K562 (cell line): ENCODE results near the gene MARK4. TPM values are rescaled to one million over a fixed set of nuclear protein-coding genes. Genes with fewer than 3 reads are reported as not detected.
A peak's percentile ranks its signal among the peaks of the same experiment; 100 is the strongest.

Source experiments
- ATAC-seq: fragments of 200-7000 bp; cut with Tn5 transposase; 3 replicates; pipeline ENCODE4 v1.9.1; 2020; ENCODE audit warnings: moderate library complexity
- BruUV-seq: library from RNA; stranded (reverse); fragments of 400-500 nt; replicated peaks from 2 replicates; lab custom pipeline; 2021; lab: Mats Ljungman, UMichigan
- CTCF ChIA-PET: fragments of 300-600 bp; formaldehyde crosslinking; extraction: SDS; loops from one replicate; lab custom pipeline; 2021; ENCODE audit warnings: low intra/inter-chr PET ratio; lab: Yijun Ruan, JAX
- POLR2A ChIA-PET: fragments of 300-600, 350-650 bp; sonication (Branson Sonifier 250); formaldehyde crosslinking; extraction: SDS; loops from one replicate; lab custom pipeline; 2021; ENCODE audit warnings: antibody characterized with exemption, inconsistent platforms; lab: Yijun Ruan, JAX
- DNase-seq, 4 experiments: peaks; one replicate each; pipeline versions ENCODE4 v3.0.0 to v3.0.0-alpha.2; 2011 to 2018; ENCODE audit warnings: low spot score in 3 of 4, mixed read lengths in 3 of 4; ENCODE audit errors: extremely low read depth in 1 of 4
- FAIRE-seq: peaks from 2 replicates; lab custom pipeline; 2011; peaks lifted over from hg19 to GRCh38; lab: Jason Lieb, UNC
- H2AFZ ChIP-seq: 2 replicates; pipeline ENCODE4 v1.6.0; 2011; ENCODE audit warnings: low read depth, low read length, control low read depth, inconsistent platforms
- H3K27ac ChIP-seq: fragments of 200-600 bp; 3 replicates; pipeline ENCODE4 v1.8.0; 2011; ENCODE audit warnings: low read depth, mild to moderate bottlenecking, control low read depth, inconsistent platforms, low read length, moderate library complexity, mixed read lengths; ENCODE audit errors: extremely low read depth
- H3K27me3 ChIP-seq, 2 experiments: fragments of 300-600 bp in 1 of 2; 2 replicates in 1 of 2; 3 replicates in 1 of 2; pipeline versions ENCODE4 v1.6.0 to v1.8.0; 2011; ENCODE audit warnings: inconsistent platforms in 2 of 2, low read length in 2 of 2, mild to moderate bottlenecking in 1 of 2, mixed read lengths in 1 of 2, moderate library complexity in 1 of 2; ENCODE audit not compliant: control insufficient read depth in 2 of 2, insufficient read depth in 2 of 2
- H3K36me3 ChIP-seq: fragments of 300-600 bp; 3 replicates; pipeline ENCODE4 v1.8.0; 2011; ENCODE audit warnings: mild to moderate bottlenecking, low read length, inconsistent platforms; ENCODE audit not compliant: control insufficient read depth, insufficient read depth
- H3K4me1 ChIP-seq, 2 experiments: fragments of 200-600 bp in 1 of 2; replicated peaks in 1 of 2; 2 replicates in 1 of 2; 3 replicates in 1 of 2; pipeline versions ENCODE4 v1.5.1 to v1.8.0; 2011; ENCODE audit warnings: inconsistent platforms in 2 of 2, low read length in 2 of 2, mild to moderate bottlenecking in 1 of 2, mixed read lengths in 1 of 2, moderate library complexity in 1 of 2; ENCODE audit not compliant: control insufficient read depth in 2 of 2, insufficient read depth in 2 of 2
- H3K4me2 ChIP-seq: 2 replicates; pipeline ENCODE4 v1.6.1; 2011; ENCODE audit warnings: low read length, control low read depth, inconsistent platforms, mixed read lengths; ENCODE audit not compliant: insufficient read depth
- H3K4me3 ChIP-seq: fragments of 200-600 bp; sonication (generic), shearing (Covaris generic); 2 replicates; pipeline ENCODE4 v1.5.1; 2016; ENCODE audit warnings: control low read depth, inconsistent platforms
- H3K79me2 ChIP-seq: fragments of 200-600 bp; 3 replicates; pipeline ENCODE4 v1.8.0; 2011; ENCODE audit warnings: low read length, inconsistent platforms; ENCODE audit not compliant: control insufficient read depth, insufficient read depth
- H3K9ac ChIP-seq, 2 experiments: 2 replicates each; pipeline versions ENCODE4 v1.6.0 to v1.6.1; 2011; ENCODE audit warnings: low read depth in 2 of 2, low read length in 2 of 2, control low read depth in 1 of 2, inconsistent platforms in 1 of 2, mild to moderate bottlenecking in 1 of 2, mixed read lengths in 1 of 2; ENCODE audit not compliant: insufficient read depth in 1 of 2
- H3K9me1 ChIP-seq: one replicate; pipeline ENCODE4 v1.6.0; 2011; ENCODE audit warnings: inconsistent platforms, mild to moderate bottlenecking, low read length, moderate library complexity; ENCODE audit not compliant: control insufficient read depth, insufficient read depth
- H3K9me3 ChIP-seq: replicated peaks from 2 replicates; pipeline ENCODE4 v1.5.1; 2011; ENCODE audit warnings: low read depth, low read length, inconsistent platforms; ENCODE audit not compliant: control insufficient read depth, insufficient read depth
- H4K20me1 ChIP-seq: replicated peaks from 2 replicates; pipeline ENCODE4 v1.6.1; 2011; ENCODE audit warnings: low read length, inconsistent platforms, mixed read lengths; ENCODE audit not compliant: control insufficient read depth, insufficient read depth
- ETV5 ChIP-seq: sonication (generic); formaldehyde crosslinking; IDR thresholded peaks from 2 replicates; pipeline ENCODE4 v1.4.0; 2020; ENCODE audit warnings: low read depth, mild to moderate bottlenecking, missing genetic modification reagents
- NFATC3 ChIP-seq: fragments of 450-650 bp; IDR thresholded peaks from 2 replicates; pipeline ENCODE4 v1.6.1; 2017; ENCODE audit warnings: mild to moderate bottlenecking
- PCBP1 ChIP-seq: fragments of 200-400 bp; formaldehyde crosslinking; IDR thresholded peaks from 2 replicates; pipeline ENCODE4 v1.6.1; 2018; ENCODE audit warnings: mild to moderate bottlenecking, low read depth, low read length; ENCODE audit not compliant: poor library complexity, severe bottlenecking
- POU5F1 ChIP-seq: fragments of 150-350 bp; IDR thresholded peaks from 2 replicates; pipeline ENCODE4 v1.6.1; 2014; ENCODE audit warnings: borderline replicate concordance, low read length, low read depth, mild to moderate bottlenecking; ENCODE audit not compliant: partially characterized antibody
- RBM34 ChIP-seq: fragments of 200-400 bp; formaldehyde crosslinking; IDR thresholded peaks from 2 replicates; pipeline ENCODE4 v1.6.1; 2018; ENCODE audit warnings: low read length, borderline replicate concordance; ENCODE audit not compliant: insufficient read depth
- SP2 ChIP-seq: IDR thresholded peaks from 2 replicates; pipeline ENCODE4 v1.6.1; 2011; ENCODE audit warnings: mild to moderate bottlenecking, low read depth, low read length, moderate library complexity; ENCODE audit not compliant: poor library complexity, severe bottlenecking; ENCODE audit errors: extremely low read depth
- SPI1 ChIP-seq: IDR thresholded peaks from 2 replicates; pipeline ENCODE4 v1.6.1; 2011; ENCODE audit warnings: low read depth, low read length, control low read depth, borderline replicate concordance
- TCFL5 ChIP-seq: fragments of 250-450 bp; sonication (Bioruptor Pico); conservative IDR thresholded peaks from 2 replicates; pipeline ENCODE4 v1.6.1; 2021; ENCODE audit warnings: mild to moderate bottlenecking, moderate library complexity, matching md5 sums
- ZNF263 ChIP-seq: sonication (generic); formaldehyde crosslinking; IDR thresholded peaks from 2 replicates; pipeline ENCODE4 v1.8.0; 2022; ENCODE audit warnings: mild to moderate bottlenecking, missing genetic modification reagents, borderline replicate concordance
- WGBS: fragments of 100-300 bp; shearing (Covaris generic); methylation state at CpG from one replicate; pipeline ENCODE4 v1.1.6; 2016; ENCODE audit warnings: low coverage, mixed read lengths; ENCODE audit not compliant: insufficient coverage; ENCODE audit errors: missing lambda C conversion rate; 5-methylcytosine and 5-hydroxymethylcytosine counted together
- in situ Hi-C: fragments of 300-500 bp; cut with MboI; formaldehyde crosslinking; loops from 4 replicates; pipeline ENCODE4 v1.15.0; 2018; ENCODE audit warnings: inconsistent platforms, mixed read lengths
- intact Hi-C: fragments of 100-400 bp; cut with micrococcal nuclease; formaldehyde crosslinking; loops from 2 replicates; pipeline ENCODE4 v1.14.2; 2022
- polyA plus RNA-seq, 8 experiments: library from polyadenylated mRNA; depleted of rRNA in 4 of 8; stranded (reverse) in 5 of 8; unstranded in 3 of 8; fragments of >200 nt; fragmentation: Nextera tagmentation in 2 of 8; fragmentation: Illumina TruSeq in 1 of 8; extraction: Ambion mirVana in 2 of 8; extraction: Trizol in 1 of 8; gene quantifications; 2 replicates each; pipeline versions ENCODE4 v1.2.1 to v1.2.3, GENCODE V29; 2011 to 2014; ENCODE audit warnings: inconsistent platforms in 1 of 8, missing spikeins in 1 of 8
- total RNA-seq, 7 experiments: library from RNA; depleted of rRNA in 6 of 7; stranded (reverse); fragments of >200 nt in 6 of 7; fragmentation: Illumina TruSeq in 2 of 7; extraction: Trizol in 2 of 7; gene quantifications; 2 replicates each; pipeline versions ENCODE4 v1.2.1 to v1.2.3, GENCODE V29; 2011 to 2021; ENCODE audit warnings: low replicate concordance in 1 of 7
- TF ChIP-seq, protein P1 (sequence below): sonication (generic); formaldehyde crosslinking; IDR thresholded peaks from 2 replicates; pipeline ENCODE4 v1.8.0; 2022; ENCODE audit warnings: mild to moderate bottlenecking, missing genetic modification reagents
- TF ChIP-seq, protein P2 (sequence below): IDR thresholded peaks from 2 replicates; pipeline ENCODE4 v1.6.1; 2014; ENCODE audit warnings: antibody characterized with exemption

MARK4 gene
- total and polyA plus RNA-seq, 9 of the 15 experiments (the other 6 are each of a cell fraction or from before 2014, with no cell fraction given) = 0.52 to 29.4 (median 8.6) TPM

DNA sequence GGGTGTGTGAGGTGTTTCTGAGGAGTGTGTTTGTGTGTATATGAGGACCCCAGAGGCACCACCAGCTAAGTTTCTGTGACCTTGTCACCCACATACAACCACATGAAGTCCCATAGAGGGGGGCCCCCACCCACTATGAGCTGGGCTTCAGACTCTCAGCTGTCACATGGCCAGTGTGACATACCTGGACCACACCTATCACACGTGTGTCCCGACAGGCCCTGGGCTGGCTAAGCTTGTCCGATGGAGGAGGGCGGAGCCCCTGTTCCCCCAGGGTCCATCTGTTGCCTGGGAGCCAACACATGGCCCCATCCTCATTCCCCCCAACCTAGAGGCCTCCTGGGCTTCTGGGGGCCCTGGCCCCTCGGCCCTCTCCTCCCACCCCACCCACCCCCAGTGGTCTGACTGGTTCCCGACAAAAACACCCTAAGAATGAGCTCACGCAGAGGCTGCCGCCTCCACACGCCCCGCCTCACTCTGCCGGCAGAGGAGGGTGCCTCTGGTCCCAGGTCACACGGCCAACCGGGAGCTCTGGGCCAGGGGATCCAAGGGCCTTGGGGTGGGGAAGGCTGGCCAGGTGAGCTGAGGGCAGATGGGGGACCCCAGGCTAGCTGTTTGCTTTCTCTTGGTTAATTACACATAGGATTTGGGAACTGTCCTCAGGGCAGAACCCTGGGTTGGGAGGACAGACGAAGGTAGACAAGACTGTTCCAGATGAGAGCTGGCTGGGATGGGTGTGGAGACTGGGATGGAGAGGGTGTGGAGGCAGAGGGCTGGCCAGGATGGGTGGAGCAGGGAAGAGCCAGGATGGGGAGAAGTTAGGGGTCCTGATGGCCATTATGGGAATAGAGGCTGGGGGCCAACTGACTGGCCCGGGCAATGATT, 93.8 kb downstream of the MARK4 start:
- H3K9me3 ChIP-seq = no peaks in the 10 kb centered on the region
- peaks cover 2% of the 10 kb centered on the region; the same call in 1 of the 2 replicates for H4K20me1 ChIP-seq
- ATAC-seq = no peak
- no peak for TF ChIP-seq SPI1
- TF ChIP-seq PCBP1 = no peak
- no peak for TF ChIP-seq ETV5
- TF ChIP-seq, protein P1, sequence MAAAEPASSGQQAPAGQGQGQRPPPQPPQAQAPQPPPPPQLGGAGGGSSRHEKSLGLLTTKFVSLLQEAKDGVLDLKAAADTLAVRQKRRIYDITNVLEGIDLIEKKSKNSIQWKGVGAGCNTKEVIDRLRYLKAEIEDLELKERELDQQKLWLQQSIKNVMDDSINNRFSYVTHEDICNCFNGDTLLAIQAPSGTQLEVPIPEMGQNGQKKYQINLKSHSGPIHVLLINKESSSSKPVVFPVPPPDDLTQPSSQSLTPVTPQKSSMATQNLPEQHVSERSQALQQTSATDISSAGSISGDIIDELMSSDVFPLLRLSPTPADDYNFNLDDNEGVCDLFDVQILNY (CRISPR knock-in tag) = no peak
- TF ChIP-seq RBM34 = no peak
- TF ChIP-seq, protein P2, sequence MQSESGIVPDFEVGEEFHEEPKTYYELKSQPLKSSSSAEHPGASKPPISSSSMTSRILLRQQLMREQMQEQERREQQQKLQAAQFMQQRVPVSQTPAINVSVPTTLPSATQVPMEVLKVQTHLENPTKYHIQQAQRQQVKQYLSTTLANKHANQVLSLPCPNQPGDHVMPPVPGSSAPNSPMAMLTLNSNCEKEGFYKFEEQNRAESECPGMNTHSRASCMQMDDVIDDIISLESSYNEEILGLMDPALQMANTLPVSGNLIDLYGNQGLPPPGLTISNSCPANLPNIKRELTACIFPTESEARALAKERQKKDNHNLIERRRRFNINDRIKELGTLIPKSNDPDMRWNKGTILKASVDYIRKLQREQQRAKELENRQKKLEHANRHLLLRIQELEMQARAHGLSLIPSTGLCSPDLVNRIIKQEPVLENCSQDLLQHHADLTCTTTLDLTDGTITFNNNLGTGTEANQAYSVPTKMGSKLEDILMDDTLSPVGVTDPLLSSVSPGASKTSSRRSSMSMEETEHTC = no peak
- no peak for TF ChIP-seq SP2
- no peak for TF ChIP-seq TCFL5 (CRISPR knock-in tag)
- no peak for TF ChIP-seq POU5F1
- no peak for TF ChIP-seq ZNF263 (CRISPR knock-in tag)
- TF ChIP-seq NFATC3 = no peak
- WGBS = 19% methylated on average over 11 of the region's 15 CpGs
- no peak overlapping the region for H3K4me2 ChIP-seq
- ChIA-PET CTCF (no interaction called here), POLR2A (interaction anchor here (0.6 to 2.5 kb wide), 4 partner anchors 9 to 295 kb away, joined by 3 to 6 read pairs (median 4); no protein-coding TSS in a partner anchor)
- peaks cover 6% of the 10 kb centered on the region; the same call in 1 of the 3 replicates for H3K36me3 ChIP-seq
- H3K9me1 ChIP-seq = no peaks in the 10 kb centered on the region
- H3K27ac ChIP-seq = no peak overlapping the region
- no peak for DNase-seq
- intact Hi-C loops (no loop called here), in situ Hi-C loops (no loop called here)
- no peak overlapping the region for H3K4me3 ChIP-seq
- BruUV-seq = no TSS peak
- H3K79me2 ChIP-seq = no peaks in the 10 kb centered on the region
- no peak for FAIRE-seq
- peak overlapping the region in 1 of 2 experiments; percentile 73; a peak in 1 of 4 replicates for H3K9ac ChIP-seq
- H3K27me3 ChIP-seq = peaks cover 8 to 13% of the 10 kb centered on the region in 2 experiments; a peak in 3 of 5 replicates
- H3K4me1 ChIP-seq = peaks cover 5 to 67% of the 10 kb centered on the region in 2 experiments; a peak in 4 of 5 replicates
- H2AFZ ChIP-seq = no peak overlapping the region
